ENCODE results near the gene CACNB4. TPM values are rescaled to one million over a fixed set of nuclear protein-coding genes. Genes with fewer than 3 reads are reported as not detected.
A peak's percentile ranks its signal among the peaks of the same experiment; 100 is the strongest.
"Not testable (repeated sequence)": the region's sequence is repeated elsewhere in the genome, so short reads cannot be mapped to it uniquely, and the experiment has no call there.

Gene CACNB4
- total RNA-seq, 1 experiment from 2014 or later: 4.4 TPM

DNA sequence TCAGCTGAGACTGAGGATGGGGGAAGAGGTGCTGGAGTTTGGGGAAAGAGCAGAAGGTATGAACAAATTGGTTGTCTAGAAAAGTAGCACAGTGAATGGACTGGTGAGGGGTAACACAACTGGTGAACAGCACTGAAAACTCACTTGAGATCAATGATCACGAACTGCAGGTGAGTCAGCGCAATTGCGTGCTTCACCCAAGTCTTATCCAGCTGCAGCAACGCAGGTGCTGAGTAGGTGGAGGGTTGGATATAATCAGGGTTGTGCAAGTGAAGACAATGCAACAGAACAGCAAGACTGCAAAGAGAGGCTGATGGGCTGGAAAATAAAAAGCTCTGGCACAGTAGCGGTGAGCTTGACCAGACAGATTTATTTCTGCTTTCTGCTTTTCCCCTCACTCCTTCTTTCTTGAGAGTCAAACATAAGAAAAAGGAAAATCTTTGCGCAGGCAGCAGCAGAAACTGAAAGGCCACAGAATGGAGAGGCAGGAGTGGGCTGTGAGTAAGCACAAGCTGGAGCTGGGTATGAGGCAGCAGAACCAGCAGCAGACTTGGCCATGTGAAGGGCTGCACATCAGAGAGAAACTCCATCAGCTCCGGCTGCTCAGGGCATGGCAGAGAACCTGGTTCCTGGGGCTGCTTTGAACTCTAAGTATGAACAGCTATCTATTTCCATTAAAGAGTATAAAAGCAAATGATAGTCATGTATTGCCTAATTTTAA, 171.2 kb downstream of the CACNB4 start:
- in situ Hi-C loops (cut with HindIII; ENCODE audit: low sequenced_read_pairs): no loop called here
- peak; percentile 70 for DNase-seq (ENCODE audit: low spot score)

DNA sequence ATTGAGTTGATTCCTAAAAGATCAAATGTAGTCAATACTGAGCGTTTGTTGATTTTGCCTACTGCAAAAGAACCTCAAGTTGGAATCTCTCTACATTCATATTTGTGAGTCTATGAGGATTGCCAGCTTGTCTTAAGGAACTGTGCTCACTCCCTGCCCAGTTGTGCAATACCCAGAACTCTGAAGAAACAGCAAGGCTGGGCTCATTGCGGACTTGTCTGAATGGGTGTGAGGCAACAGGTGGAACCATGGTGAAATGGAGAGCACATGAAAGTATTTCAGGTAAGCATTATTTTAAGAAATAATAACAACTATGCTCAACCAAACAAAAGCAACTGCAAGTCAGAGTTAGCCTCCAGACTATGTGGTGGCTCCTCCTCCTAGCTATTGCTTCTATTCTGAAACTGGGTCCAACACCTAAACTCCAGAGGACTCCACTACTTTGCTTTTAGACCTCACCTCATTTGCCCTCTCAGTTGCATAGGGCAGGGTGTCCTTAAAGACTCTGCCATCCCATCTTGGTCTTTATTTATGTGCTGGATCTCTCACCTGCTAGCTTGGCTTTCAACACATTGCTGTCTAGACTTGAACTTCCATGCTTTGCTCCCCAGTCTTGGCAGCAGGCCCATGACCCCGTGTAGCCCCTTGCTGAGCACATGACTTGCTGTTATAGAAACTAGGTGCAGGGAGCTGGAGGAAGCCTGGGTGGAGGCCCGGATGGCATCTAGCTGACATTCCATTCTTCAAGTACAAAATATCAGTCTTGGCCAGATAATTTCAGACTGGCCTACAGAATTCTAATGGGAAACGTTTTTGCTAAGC, 175.8 kb downstream of the CACNB4 start:
- no peak for DNase-seq (ENCODE audit: low spot score)
- in situ Hi-C loops (cut with HindIII; ENCODE audit: low sequenced_read_pairs): no loop called here

DNA sequence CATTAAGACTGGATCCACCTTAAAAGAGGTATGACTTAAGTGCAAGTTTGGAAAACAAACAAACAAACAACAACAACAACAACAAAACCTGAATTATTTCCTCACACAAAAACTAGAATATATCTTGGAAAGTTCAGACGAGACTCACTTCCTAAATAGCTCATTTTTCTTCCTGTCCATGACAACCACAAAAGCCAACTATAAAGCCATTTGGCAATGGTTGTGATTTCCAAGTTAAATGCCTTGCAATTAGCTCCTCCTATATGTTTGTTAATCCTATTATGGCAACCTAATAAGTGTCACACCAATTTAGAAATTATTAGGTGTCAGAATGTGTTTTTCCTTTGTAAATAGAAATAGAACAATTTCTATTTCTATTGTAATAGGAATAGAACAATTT, 179.1 kb downstream of the CACNB4 start:
- DNase-seq (ENCODE audit: low spot score): no peak
- in situ Hi-C loops (cut with HindIII; ENCODE audit: low sequenced_read_pairs): no loop called here

DNA sequence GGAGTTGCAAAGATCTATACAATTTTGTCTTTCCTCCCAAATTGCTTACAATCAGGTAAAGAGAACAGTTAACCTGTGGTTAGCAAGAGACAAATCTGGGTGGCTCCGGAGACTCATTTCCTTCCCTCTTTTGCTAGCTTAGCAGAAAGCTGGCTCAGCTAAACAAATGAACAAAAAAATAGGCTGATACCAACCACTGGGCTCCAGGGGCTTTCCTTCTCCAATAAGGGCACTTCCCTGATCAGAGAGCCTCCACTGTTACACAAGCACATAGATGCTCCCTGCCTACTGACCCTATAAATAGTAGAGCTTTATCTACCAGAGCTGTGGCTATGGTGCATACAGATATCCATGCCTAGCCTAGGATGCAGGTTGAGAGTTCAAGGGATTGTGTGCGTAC, 180.5 kb downstream of the CACNB4 start:
- no peak for DNase-seq (ENCODE audit: low spot score)
- in situ Hi-C loops (cut with HindIII; ENCODE audit: low sequenced_read_pairs): no loop called here

DNA sequence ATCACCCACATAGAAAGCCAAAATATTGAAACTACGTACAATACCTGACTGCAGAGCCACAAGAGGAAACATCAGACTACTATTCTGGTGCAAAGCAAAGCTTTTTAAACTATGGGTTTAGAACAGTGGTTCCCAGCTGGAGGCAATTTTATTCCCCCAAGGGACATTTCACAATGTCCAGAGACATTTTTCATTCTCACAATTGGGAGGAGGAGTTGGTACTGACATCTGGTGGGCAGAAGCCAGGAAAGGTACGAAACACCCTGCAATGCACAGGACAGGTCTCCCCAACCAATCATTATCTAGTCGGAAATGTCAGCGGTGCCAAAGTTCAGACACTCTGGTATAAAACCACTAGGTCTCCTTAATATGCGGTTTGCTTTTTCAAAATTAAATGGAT, 182.2 kb downstream of the CACNB4 start:
- no peak for DNase-seq (ENCODE audit: low spot score)
- in situ Hi-C loops (cut with HindIII; ENCODE audit: low sequenced_read_pairs): no loop called here

DNA sequence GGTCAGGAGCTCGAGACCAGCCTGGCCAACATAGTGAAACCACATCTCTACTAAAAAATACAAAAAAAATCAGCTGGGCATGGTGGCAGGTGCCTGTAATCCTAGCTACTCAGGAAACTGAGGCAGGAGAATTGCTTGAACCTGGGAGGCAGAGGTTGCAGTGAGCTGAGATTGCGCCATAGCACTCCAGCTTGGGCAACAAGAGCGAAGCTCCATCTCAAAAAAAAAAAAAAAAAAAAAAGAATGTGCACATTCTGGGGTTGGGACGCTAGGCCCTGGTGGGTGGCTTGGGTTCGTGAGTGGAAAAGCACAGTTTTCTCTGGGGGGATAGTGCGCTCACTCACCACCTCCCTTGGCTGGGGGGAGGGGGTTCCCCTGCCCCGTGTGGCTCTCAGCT, 183.2 kb downstream of the CACNB4 start:
- in situ Hi-C loops (cut with HindIII; ENCODE audit: low sequenced_read_pairs); DNase-seq (ENCODE audit: low spot score): not testable (repeated sequence)

DNA sequence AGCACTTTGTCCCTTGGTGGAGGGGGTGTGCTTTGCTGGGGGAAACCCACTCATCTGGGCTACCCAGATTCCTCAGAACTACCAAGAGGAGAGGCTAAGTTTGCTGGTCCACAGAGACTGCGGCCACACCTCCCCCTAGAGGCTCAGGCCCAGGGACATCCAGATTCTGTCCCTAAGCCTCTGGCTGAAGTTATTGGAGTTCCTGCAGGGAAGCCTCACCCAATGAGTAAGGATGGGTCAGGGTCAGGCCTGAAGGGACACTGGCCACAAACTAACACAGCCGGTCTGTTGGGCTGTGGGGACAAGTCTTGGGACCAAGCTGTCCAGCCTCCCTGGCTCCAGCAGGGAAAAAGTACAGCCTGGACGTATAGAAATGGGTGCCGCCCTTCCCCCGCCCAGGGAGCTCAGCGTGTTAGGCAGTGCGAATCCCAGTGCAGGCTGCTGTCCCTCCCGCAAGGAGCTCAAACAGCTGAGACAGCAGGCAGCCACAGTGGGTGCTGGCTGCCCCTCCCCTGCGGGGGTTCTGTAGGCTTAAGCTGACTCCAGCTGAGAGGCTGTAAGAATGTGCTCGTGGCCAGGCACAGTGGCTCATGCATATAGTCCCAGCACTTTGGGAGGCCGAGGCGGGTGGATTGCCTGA, 183.7 kb downstream of the CACNB4 start:
- DNase-seq (ENCODE audit: low spot score): no peak
- in situ Hi-C loops (cut with HindIII; ENCODE audit: low sequenced_read_pairs): no loop called here

DNA sequence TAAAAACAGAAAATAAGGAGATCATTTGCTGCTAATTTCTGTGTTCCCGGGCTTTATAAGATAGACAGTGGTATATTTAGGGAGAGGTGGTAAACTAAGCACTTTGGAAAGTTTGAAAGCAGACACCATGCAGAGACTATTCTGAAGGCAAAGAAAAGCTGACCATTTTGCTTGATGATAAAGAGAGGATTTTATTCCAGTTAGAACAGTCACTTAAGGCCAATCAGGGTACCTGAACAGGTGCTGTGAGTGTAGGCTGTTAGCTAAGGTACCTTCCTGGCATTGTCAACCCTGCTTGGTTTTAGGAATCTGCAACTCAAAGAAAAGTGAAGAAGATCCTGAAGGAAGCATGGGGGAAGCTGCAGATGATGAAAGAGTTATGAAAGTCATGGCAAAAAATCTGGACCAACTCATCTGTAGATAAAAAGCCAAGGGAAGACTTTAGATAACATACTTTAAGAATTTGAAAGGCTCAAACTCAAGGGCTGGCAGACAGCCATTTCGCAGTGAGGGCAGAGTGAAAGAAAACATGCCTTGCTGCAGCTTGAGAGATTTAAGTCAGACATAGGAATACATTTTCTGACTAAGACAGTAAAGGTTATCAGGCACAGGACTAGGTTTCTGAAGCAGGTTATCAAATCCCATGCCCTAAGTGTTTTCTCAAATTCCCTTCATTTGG, 190.5 kb downstream of the CACNB4 start:
- in situ Hi-C loops (cut with HindIII; ENCODE audit: low sequenced_read_pairs): no loop called here
- DNase-seq (ENCODE audit: low spot score): no peak

DNA sequence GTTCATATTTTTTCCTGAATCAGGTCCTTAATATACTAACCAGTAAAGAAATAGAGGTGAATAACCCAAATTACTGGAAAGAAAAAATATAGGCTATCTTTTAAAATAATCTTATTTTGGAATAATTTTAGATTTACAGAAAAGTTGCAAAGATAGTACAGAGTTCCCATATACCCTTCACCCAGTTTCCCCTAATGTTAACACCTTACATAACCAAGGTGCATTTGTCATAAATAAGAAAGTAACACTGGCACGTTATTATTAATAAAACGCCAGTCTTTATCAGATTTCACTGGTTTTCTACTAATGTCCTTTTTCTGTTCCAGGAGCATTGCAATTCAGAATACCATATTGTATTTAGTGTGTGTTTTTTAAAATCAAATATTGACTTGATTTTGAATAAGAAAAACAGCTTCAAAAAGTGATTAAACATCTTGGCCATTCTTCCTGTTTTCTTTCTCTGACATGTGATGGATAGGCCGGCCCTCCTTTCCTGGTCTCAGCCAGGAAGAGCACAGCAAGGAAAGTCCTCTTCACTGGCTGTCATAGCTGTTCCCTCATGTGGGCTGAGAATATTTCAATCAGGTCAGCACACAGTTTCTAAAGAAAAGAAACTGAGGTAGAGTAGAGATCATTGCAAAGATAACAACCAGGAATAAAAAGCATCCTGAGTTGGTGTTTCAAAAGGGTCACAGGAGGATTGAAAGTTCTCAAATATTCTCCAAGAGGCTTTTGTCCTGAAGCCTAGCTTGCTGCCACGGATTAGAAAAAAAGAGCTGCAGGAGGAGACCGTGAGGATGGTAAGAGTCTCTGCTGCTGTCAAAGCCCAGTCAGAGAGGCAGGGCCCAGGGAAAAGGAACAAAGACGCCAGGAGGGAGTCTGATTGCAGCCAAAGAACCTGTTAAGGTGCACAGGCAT, 191.3 kb downstream of the CACNB4 start:
- DNase-seq (ENCODE audit: low spot score): peak; percentile 68
- in situ Hi-C loops (cut with HindIII; ENCODE audit: low sequenced_read_pairs): no loop called here

DNA sequence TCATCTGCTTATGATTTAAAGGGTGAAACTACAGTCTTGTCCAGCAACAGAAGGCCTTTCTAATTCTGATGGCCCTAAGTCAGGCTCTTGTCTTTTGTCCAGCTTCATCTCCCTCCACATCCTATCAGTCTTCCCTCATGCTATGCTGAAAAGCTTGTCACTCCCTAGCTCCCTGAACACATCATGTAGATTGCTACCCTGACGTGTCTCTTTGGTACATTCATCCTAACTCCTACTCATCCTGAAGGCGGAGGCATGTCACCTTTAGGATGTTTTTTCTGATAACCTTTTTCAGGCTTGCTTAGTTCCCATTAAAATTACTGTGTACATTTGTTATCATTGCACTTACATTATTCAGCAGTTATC, 192.2 kb downstream of the CACNB4 start:
- in situ Hi-C loops (cut with HindIII; ENCODE audit: low sequenced_read_pairs): no loop called here
- peak; percentile 59 for DNase-seq (ENCODE audit: low spot score)

DNA sequence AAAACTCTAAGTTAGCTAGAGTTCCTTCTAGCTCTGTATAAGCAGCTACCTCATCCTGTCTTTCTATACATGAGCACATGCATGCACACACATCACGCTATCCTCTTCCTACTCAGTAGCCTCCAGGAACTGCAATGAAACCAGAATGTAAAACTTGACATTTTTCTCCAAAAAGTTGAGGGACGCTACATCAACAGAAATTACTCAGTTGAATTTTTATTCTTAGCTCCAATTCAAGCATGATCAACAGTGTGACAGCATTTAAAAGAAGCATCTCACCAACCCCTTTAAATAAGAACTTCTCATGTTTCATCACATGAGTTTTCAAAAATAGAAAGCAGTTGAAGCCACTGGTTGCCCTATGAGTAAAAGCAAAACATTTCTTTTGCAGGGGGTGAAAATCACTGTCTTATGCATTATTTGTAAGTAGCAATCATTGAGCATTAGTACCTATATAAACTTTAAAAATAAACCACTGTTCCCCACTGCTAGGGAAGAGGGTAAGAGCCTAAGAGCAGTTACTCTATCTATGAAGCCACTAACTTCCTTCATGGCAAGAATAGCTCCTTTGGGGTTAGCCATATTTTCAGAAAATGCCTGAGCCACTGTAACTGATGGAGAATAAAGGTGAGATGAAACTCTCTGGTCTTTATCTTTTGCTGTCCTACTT, 192.7 kb downstream of the CACNB4 start:
- in situ Hi-C loops (cut with HindIII; ENCODE audit: low sequenced_read_pairs): no loop called here
- DNase-seq (ENCODE audit: low spot score): no peak

DNA sequence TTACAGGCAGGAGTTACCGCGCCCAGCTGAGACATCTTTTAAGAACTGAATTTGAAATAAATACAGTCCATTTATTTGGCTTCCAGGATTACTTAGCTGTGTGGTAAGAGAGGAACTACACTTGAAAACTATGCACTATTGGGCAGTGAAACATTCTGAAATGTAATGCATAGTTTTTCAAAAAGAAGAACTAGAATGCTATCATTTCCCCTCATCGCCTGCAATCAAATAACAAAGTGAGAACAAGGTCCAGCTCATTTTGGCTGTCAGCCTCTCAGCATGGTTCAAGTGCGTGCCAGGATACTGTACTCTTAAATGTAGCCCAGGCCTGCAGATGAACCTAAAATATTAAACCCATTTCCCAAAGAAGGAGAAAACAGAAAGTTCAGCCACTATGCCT, 194.0 kb downstream of the CACNB4 start:
- in situ Hi-C loops (cut with HindIII; ENCODE audit: low sequenced_read_pairs): no loop called here

DNA sequence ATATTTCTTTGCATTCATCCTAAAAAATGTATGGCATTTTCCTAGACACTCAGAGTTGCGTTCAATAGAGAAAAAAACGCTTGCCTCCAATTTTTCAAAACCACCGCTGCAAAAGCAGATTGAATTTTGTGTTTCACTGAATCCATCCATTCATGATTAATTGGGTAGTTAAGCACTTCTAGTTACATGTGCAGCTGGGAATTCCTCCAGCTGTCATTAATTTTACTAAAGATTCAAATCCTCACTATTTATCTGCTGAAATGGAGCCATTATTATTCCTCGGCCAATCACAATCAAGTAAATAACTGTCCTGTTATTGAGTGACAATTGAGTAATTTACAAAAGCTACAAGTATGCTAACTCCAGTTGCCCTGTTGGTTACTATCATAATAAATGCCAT, 194.8 kb downstream of the CACNB4 start:
- DNase-seq (ENCODE audit: low spot score): no peak
- in situ Hi-C loops (cut with HindIII; ENCODE audit: low sequenced_read_pairs): no loop called here

More for the DNA sequence above, 194.0 kb downstream of the CACNB4 start:
- peak; percentile 84 for DNase-seq (ENCODE audit: low spot score)

DNA sequence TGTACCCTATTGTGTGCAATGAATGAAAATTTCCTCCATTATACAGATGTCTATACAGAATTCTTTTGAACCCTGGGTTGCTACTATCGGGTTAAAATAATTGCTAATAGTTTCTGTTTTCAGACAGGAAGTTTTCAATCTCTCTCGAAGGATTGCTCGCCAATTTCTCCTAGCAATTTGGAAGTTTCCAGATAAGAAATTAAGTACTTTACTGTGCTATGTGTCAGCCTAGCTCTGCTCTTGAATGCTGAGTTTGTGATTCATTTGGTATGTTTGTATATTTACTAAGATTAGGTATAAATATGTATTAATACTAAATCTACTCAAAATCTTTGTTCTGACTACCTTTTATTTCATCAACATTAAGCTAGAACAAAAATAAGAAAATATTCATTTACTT, 196.0 kb downstream of the CACNB4 start:
- in situ Hi-C loops (cut with HindIII; ENCODE audit: low sequenced_read_pairs): no loop called here
- DNase-seq (ENCODE audit: low spot score): no peak

DNA sequence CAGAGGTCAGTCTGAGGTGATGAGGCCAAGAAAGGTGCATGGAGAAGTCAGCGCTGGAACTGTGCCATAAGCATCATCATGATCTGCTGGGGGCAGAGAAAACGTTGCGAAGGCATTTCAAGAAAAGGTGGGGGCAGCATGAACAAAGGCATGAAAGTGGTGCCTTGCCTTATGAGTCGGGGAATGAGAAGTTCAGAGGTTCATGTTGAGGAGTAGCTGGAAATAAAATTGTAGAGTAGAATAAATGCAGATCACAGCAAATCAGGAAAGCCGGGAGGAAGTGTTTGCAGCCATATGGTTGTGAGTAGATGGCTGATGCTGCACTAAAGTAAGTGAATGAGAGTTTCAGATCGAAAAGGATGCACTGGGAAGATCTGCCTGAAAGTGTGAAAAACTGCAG, 198.5 kb downstream of the CACNB4 start:
- in situ Hi-C loops (cut with HindIII; ENCODE audit: low sequenced_read_pairs): no loop called here
- DNase-seq (ENCODE audit: low spot score): peak; percentile 54

DNA sequence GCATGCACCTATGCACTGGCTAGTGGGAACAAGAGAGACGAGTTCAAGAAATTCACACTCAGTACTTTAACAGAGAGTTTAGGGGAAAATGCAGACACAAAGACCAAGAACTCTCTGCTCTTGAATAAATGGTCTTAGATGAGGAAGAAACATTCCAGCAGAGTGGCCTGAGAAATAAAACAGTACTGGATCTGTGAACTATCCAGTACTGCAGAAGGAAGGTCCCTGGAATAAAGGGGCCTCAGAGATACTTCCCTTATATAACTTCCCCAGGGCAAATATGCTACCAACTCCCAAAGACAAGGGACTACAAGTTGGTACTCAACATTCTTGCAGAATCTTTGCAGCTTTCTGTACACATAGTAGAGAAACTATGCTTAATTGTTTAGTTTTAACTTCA, 199.7 kb downstream of the CACNB4 start:
- in situ Hi-C loops (cut with HindIII; ENCODE audit: low sequenced_read_pairs): no loop called here
- DNase-seq (ENCODE audit: low spot score): no peak

DNA sequence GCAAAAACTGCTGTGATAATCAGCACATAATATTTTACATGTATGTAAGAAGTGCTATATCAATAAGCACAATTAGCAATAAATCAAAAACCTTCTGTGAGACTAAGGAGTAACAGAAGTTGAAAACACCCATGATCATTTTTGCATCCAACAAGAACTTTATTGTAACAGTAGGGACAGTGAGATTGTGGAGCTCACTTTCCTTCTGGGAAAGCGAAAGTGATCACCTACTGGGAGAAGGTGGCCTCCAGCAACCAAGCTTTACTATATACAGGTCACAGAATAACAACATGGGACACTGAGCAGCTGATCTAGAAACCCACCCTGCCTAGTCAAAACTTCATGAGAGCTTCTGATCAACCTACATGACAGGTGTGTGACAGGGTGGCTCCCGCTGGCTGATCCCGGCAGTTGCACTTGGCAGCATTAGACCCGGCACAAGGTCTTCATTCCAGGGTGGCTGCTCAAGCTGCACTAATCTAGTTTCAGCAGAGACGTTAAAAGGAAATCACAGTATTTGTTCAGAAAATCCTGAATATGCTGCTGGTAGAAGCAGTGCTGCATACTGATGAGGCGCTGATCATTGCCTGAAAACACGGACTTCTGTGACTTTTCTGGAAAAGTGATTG, 207.2 kb downstream of the CACNB4 start:
- in situ Hi-C loops (cut with HindIII; ENCODE audit: low sequenced_read_pairs): no loop called here
- peak; percentile 91 for DNase-seq (ENCODE audit: low spot score)

DNA sequence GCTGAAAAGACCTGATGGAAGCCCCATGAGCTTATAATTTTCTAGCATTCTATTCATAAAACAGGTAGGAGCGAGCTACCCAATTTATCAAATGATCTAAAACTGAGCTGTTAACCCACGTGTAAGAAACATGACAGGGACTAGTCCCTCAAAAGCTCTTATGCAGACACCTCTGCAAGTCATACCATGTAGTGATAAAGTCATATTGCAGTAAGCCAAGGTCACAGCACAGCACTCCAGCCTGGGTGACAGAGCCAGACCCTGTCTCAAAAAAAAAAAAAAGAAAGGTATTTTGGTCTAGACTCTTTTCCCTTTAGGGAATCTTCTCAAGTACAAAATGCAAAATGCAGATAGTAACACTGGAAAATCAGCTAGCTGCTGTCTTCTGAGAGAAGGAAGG, 211.7 kb downstream of the CACNB4 start:
- in situ Hi-C loops (cut with HindIII; ENCODE audit: low sequenced_read_pairs): no loop called here
- no peak for DNase-seq (ENCODE audit: low spot score)
